Immature natural killer cell (primary cell): ENCODE results near the gene IRX5. TPM values are rescaled to one million over a fixed set of nuclear protein-coding genes. Genes with fewer than 3 reads are reported as not detected.

ENCODE experiments used
- DNase-seq, 3 donors: peaks; one replicate each; pipeline ENCODE4 v3.0.0; 2022; ENCODE audit warnings: mixed read lengths in 1 of 3
- H3K27ac Mint-ChIP-seq, 6 donors: one replicate each; pipeline ENCODE4 v1.8.0; 2020; ENCODE audit warnings: mixed read lengths in 6 of 6, mild to moderate bottlenecking in 5 of 6, inconsistent platforms in 4 of 6, moderate library complexity in 3 of 6
- H3K27me3 Mint-ChIP-seq, 3 donors: one replicate each; pipeline ENCODE4 v1.8.0; 2020 to 2021; ENCODE audit warnings: low read depth in 3 of 3, mild to moderate bottlenecking in 3 of 3, mixed read lengths in 3 of 3, moderate library complexity in 3 of 3, inconsistent platforms in 1 of 3
- H3K36me3 Mint-ChIP-seq, 3 donors: one replicate each; pipeline ENCODE4 v1.8.0; 2020; ENCODE audit warnings: mixed read lengths in 3 of 3, inconsistent platforms in 2 of 3, mild to moderate bottlenecking in 2 of 3
- H3K4me1 Mint-ChIP-seq, 2 donors: one replicate each; pipeline ENCODE4 v1.8.0; 2020; ENCODE audit warnings: inconsistent platforms in 2 of 2, mild to moderate bottlenecking in 2 of 2, mixed read lengths in 2 of 2, moderate library complexity in 1 of 2
- H3K4me3 Mint-ChIP-seq, 5 donors: one replicate each; pipeline ENCODE4 v1.8.0; 2020; ENCODE audit warnings: mild to moderate bottlenecking in 5 of 5, mixed read lengths in 5 of 5, inconsistent platforms in 3 of 5, moderate library complexity in 3 of 5
- H3K9me3 Mint-ChIP-seq, 6 donors: one replicate each; pipeline ENCODE4 v1.8.0; 2020; ENCODE audit warnings: mild to moderate bottlenecking in 6 of 6, mixed read lengths in 6 of 6, inconsistent platforms in 4 of 6, moderate library complexity in 3 of 6
- polyA plus RNA-seq, 3 donors: library from polyadenylated mRNA; unstranded; fragments of 300-500 nt; fragmentation: Illumina TruSeq; gene quantifications; one replicate each; pipeline ENCODE4 v1.2.3, GENCODE V29; 2021

The IRX5 gene
- polyA plus RNA-seq, 3 donors from 2014 or later: not detected

GRCh38 chr16:54934481-54935265 lies 4.0 kb downstream of the IRX5 start:
- no peak overlapping the region for H3K27ac Mint-ChIP-seq
- peaks cover 40 to 67% (median 45%) of the 10 kb centered on the region in 3 donors for H3K27me3 Mint-ChIP-seq
- peaks cover 20 to 28% of the 10 kb centered on the region in 2 donors for H3K4me1 Mint-ChIP-seq
- DNase-seq: no peak
- H3K4me3 Mint-ChIP-seq: peak overlapping the region in 1 of 5 donors; percentile 46
- H3K36me3 Mint-ChIP-seq: peaks cover 0 to 1% (median 0%) of the 10 kb centered on the region in 3 donors
- H3K9me3 Mint-ChIP-seq: peaks cover 0 to 8% (median 2%) of the 10 kb centered on the region in 6 donors

GRCh38 chr16:54935266-54935968 lies 4.8 kb downstream of the IRX5 start:
- no peak for DNase-seq
- Mint-ChIP-seq H3K27ac (no peak overlapping the region), H3K36me3 (no peaks in the 10 kb centered on the region), H3K27me3 (peaks cover 37 to 63% (median 48%) of the 10 kb centered on the region in 3 donors), H3K9me3 (peaks cover 0 to 8% (median 2%) of the 10 kb centered on the region in 6 donors), H3K4me3 (no peak overlapping the region), H3K4me1 (peaks cover 17 to 23% of the 10 kb centered on the region in 2 donors)

DNA sequence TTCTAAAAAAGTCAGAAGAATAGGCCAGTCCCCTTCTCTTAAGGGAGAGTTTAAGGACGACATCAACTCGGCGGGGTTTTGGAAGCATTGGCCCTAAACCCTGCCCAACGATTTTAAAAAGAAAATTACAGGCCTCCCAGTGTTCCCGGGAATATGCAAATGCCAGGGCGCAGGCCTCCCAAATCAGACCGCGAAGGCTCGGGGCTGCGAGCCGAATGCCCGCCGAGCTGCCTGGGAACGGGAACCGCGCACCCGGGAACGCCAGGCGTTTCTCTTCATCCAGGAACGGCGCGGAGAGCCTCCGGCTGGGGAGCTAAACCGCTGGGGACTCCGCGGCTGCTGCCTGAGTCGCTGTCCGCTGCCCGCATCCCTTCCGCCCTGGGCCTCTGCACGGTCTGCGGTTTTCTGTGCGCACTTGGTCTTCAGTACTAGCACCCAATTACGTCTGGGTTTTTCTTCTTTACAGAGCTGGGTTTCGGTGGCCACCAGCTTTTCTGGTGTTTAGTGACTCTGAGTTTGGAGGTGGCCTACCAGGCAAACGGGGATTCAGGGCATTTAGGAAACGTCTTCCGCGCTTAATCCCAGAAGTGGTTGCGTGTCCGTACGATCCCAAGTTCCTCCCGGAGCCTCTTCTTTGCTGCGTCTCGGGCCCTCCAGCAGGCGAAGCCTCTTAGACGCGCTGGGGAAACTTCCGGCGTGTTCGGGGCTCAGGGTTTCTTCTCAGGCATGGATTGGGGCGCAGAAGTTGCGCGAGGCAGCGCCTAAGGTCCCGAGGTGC lies 5.7 kb downstream of the IRX5 start:
- H3K27ac Mint-ChIP-seq: peak overlapping the region in 1 of 6 donors; percentile 51

DNA sequence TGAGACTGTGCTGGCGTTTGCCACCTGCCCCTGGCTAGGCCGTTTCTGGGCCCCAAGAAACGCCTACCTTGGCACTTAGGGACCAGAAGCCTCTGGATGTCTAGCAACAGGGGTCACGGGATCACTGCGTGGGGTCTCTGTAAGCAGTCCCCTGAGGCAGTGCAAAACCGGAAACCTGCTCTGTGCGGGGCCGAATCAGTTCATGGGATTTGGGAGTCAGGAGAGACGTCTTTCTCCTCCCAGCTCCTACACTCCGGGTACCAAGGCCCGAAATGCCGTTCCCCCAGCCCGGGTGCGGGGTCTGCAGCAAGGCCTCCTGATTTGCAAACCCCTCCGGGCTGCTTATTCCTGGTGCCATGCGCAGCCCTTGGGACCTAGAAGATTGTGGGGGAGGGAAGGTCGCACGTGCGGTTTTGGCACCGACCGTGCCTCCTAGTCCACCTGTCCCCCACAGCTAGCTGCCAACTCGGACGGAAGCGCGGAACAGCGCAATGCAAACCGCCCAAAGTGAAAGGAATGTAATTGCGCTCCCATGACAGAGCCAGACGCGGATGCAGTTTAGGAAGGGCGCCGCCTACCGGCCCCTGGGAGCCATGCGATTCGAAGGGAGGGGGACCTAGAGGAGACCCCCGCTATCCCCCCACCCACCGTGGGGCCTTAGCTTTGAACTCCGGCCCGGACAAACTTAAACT lies 6.5 kb downstream of the IRX5 start:
- Mint-ChIP-seq H3K27me3 (peaks cover 34 to 60% (median 58%) of the 10 kb centered on the region in 3 donors), H3K4me3 (peak overlapping the region in 1 of 5 donors; percentile 30), H3K4me1 (peaks cover 9 to 16% of the 10 kb centered on the region in 2 donors), H3K27ac (no peak overlapping the region), H3K9me3 (peaks cover 0 to 8% (median 3%) of the 10 kb centered on the region in 6 donors), H3K36me3 (no peaks in the 10 kb centered on the region)
- DNase-seq: no peak

More for the DNA sequence above, 5.7 kb downstream of the IRX5 start:
- H3K36me3 Mint-ChIP-seq: no peaks in the 10 kb centered on the region
- DNase-seq: peak in 1 of 3 donors; percentile 6
- H3K4me3 Mint-ChIP-seq: peak overlapping the region in 1 of 5 donors; percentile 33
- peaks cover 16 to 22% of the 10 kb centered on the region in 2 donors for H3K4me1 Mint-ChIP-seq
- H3K9me3 Mint-ChIP-seq: peaks cover 0 to 8% (median 3%) of the 10 kb centered on the region in 6 donors
- H3K27me3 Mint-ChIP-seq: peaks cover 39 to 65% (median 58%) of the 10 kb centered on the region in 3 donors

DNA sequence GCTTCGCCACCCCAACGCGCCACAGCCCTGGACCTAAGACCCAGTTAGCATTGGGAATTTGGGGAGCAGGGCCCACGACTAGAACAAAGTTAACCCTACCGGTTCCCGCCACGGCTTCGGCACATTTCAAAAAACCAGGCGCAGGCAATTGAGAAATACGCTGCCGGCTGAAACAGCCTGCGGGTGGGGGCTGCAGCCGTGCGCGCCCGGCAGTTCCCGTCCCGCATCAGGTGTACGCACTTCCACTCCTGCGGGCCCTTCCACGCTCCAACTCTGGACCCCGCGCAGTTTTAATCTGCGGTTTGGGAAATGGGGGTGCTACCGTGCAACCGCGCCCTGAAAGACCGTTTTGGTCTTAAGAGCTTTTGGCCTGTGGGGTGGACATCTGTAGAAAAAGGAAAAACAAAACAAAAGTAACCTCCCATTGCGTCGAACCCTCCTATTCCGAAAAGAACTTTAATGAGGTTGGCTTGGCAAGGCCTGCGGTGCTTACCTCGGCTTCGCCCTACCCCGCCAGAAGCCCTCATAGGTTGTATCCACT lies 7.1 kb downstream of the IRX5 start:
- Mint-ChIP-seq H3K4me1 (peaks cover 9 to 12% of the 10 kb centered on the region in 2 donors), H3K9me3 (peaks cover 0 to 6% (median 2%) of the 10 kb centered on the region in 6 donors), H3K4me3 (peak overlapping the region in 3 of 5 donors; percentile 10 to 30 (median 17)), H3K27me3 (peaks cover 31 to 59% (median 57%) of the 10 kb centered on the region in 3 donors), H3K27ac (no peak overlapping the region), H3K36me3 (no peaks in the 10 kb centered on the region)
- no peak for DNase-seq

GRCh38 chr16:54938212-54939028 lies 7.8 kb downstream of the IRX5 start:
- Mint-ChIP-seq H3K27me3 (peaks cover 31 to 58% (median 58%) of the 10 kb centered on the region in 3 donors), H3K27ac (no peak overlapping the region), H3K36me3 (no peaks in the 10 kb centered on the region), H3K4me3 (peak overlapping the region in 1 of 5 donors; percentile 17), H3K4me1 (peaks cover 9 to 12% of the 10 kb centered on the region in 2 donors), H3K9me3 (peaks cover 0 to 6% (median 2%) of the 10 kb centered on the region in 6 donors)
- no peak for DNase-seq

GRCh38 chr16:54939029-54939346 lies 8.3 kb downstream of the IRX5 start:
- no peak for DNase-seq
- Mint-ChIP-seq H3K27me3 (peaks cover 28 to 54% (median 54%) of the 10 kb centered on the region in 3 donors), H3K27ac (no peak overlapping the region), H3K36me3 (no peaks in the 10 kb centered on the region), H3K4me1 (peaks cover 9% of the 10 kb centered on the region in 2 donors), H3K9me3 (peaks cover 0 to 6% (median 2%) of the 10 kb centered on the region in 6 donors), H3K4me3 (no peak overlapping the region)

DNA sequence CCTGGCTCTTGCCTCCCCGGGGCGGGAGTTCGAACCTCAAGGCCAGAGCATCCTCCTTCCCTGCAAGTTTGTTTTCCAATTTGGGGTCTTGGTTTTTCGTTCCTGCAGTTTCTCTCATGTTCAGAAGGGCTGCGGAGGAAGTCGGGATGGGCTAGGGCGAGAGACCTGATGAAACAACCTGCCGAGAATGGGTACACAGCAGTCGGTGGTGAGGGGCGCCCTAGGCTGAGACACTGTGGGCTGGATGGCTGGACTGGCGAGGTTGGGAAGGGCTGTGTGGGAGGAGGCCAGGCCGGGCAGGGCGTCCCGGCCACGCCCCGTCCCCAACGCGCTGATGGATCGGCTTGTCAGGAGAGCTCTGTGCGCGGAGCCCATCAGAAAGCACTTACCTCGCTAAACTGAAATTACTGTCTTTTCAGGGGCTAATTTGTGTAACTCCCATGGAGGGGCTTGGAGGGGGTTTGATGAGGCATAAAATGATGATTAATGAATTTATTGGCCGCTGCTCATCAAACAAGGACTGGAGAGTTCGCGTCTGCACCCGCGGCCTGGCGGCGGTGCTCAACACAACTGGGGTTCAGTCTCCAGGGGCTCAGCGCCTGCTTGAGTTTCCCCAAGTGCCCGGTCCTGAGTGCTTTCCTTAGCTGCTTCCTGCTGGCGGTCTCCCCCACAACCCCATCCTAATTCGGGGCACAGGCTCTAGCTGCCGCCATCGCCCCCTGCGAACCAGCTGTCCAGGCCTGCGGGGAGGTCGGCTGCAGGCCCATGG lies 9.0 kb downstream of the IRX5 start:
- no peaks in the 10 kb centered on the region for H3K36me3 Mint-ChIP-seq
- H3K4me1 Mint-ChIP-seq: peaks cover 9% of the 10 kb centered on the region in 2 donors
- no peak for DNase-seq
- H3K4me3 Mint-ChIP-seq: no peak overlapping the region
- H3K9me3 Mint-ChIP-seq: peaks cover 0 to 3% (median 0%) of the 10 kb centered on the region in 6 donors
- no peak overlapping the region for H3K27ac Mint-ChIP-seq
- H3K27me3 Mint-ChIP-seq: peaks cover 22 to 48% (median 48%) of the 10 kb centered on the region in 3 donors

DNA sequence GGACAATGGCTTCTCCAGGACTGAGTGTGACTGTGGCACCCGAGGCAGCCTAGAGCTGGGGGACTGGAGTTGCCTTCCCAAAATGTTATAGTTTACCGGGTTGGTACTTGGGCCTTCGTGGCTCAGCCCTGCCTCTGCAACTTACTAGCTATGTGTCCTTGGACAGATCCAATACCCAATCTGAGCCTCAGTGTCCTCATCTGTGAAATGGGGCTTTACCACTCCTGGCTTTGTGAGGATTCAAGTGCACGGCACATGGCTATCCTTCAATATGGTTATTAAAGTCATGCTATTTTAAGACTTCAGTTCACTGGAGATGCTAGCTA lies 9.6 kb downstream of the IRX5 start:
- Mint-ChIP-seq H3K4me3 (no peak overlapping the region), H3K27me3 (peaks cover 20 to 46% (median 43%) of the 10 kb centered on the region in 3 donors), H3K4me1 (peaks cover 9% of the 10 kb centered on the region in 2 donors)

DNA sequence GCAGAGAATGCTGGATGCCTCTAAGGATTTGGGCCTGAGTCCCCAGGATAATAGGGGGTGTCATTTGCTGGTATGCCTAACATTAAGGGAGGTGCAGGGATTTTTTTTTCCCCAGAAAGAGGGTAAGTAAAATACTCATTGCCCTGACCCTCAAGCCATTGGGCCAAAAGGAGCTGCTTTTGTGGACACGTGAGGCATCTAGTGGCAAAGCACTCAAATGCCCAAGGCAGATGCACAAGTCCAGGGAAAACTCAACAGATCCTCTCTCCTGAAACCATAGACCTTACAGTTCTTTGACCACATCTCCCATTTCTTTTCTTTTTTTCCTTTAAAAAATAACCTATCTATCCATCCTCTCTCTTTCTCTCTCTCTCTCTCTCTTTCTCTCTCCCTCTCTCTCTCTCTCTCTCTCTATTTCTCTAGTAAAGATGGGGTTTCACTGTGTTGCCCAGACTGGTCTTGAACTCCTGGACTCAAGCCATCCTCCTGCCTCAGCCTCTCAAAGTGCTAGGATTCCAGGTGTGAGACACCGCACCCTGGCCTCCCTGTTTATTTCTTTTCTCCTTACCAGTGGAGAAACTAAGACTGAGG lies 11.8 kb downstream of the IRX5 start:
- H3K4me1 Mint-ChIP-seq: peaks cover 0 to 4% of the 10 kb centered on the region in 2 donors
- no peak overlapping the region for H3K27ac Mint-ChIP-seq
- peaks cover 0 to 3% (median 0%) of the 10 kb centered on the region in 6 donors for H3K9me3 Mint-ChIP-seq
- DNase-seq: no peak
- H3K4me3 Mint-ChIP-seq: no peak overlapping the region
- no peaks in the 10 kb centered on the region for H3K36me3 Mint-ChIP-seq
- peaks cover 13 to 39% (median 25%) of the 10 kb centered on the region in 3 donors for H3K27me3 Mint-ChIP-seq

More for the DNA sequence above, 9.6 kb downstream of the IRX5 start:
- Mint-ChIP-seq H3K9me3 (peaks cover 0 to 3% (median 0%) of the 10 kb centered on the region in 6 donors), H3K36me3 (no peaks in the 10 kb centered on the region), H3K27ac (no peak overlapping the region)
- DNase-seq: no peak

DNA sequence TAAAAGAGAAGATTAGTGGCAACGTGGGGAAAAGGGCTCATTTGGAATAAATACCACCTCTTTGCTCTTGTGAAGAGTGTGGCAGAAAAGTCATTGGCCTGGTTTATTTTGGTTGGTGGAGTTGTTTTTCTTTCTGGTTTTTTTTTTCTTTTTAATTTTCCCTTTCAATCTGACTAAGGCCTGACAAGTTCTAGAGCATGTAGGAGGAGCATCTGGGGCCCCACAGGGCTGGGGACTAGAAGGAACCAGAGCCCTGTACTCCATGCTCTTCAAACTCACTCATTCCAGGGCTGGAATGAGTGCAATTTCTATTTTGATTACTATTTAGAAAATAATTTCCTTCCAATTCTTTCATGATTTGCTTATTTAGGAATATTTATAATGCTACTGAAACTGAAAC lies 13.3 kb downstream of the IRX5 start:
- Mint-ChIP-seq H3K27me3 (peaks cover 7 to 32% (median 16%) of the 10 kb centered on the region in 3 donors), H3K27ac (no peak overlapping the region), H3K4me1 (no peaks in the 10 kb centered on the region), H3K9me3 (peaks cover 0 to 3% (median 0%) of the 10 kb centered on the region in 6 donors), H3K4me3 (no peak overlapping the region), H3K36me3 (no peaks in the 10 kb centered on the region)
- DNase-seq: no peak
